HG03460 (cell line): ENCODE measurements around the gene ZNF585A.
"Not testable (repeated sequence)": the region's sequence is repeated elsewhere in the genome, so short reads cannot be mapped to it uniquely, and the experiment has no call there.

ENCODE experiments used
- ATAC-seq: cut with Tn5 transposase; IDR thresholded peaks from one replicate; pipeline ENCODE4 v1.9.1; 2021; ENCODE audit not compliant: unreplicated experiment

The ZNF585A gene

GRCh38 chr19:37172368-37173366 is at the start of gene ZNF585A:
ZNF585A (minus strand) TSS chr19:37172695; CDS start chr19:37169910, 2,785 bp downstream.
- peak; percentile 92 for ATAC-seq

GRCh38 chr19:37221136-37221535 is 48.6 kb upstream of the ZNF585A start:
- ATAC-seq: no peak

- ATAC-seq: no peak
Observed at GRCh38 chr19:37220383-37220782, 47.9 kb upstream of the ZNF585A start.

- no peak for ATAC-seq
Observed at GRCh38 chr19:37218592-37218935, 46.1 kb upstream of the ZNF585A start.

GRCh38 chr19:37217775-37218591 is 45.5 kb upstream of the ZNF585A start, which contains the start of gene ZNF383:
ZNF383 (plus strand) TSS chr19:37218214; CDS start chr19:37230454, 12,240 bp downstream.
- ATAC-seq: peak; percentile 87

- no peak for ATAC-seq
Observed at GRCh38 chr19:37217480-37217774, 44.9 kb upstream of the ZNF585A start.

GRCh38 chr19:37197768-37198167 is 25.3 kb upstream of the ZNF585A start:
- ATAC-seq: no peak

- not testable (repeated sequence) for ATAC-seq
Observed at GRCh38 chr19:37197115-37197514, 24.6 kb upstream of the ZNF585A start.

GRCh38 chr19:37195248-37195647 is 22.8 kb upstream of the ZNF585A start:
- ATAC-seq: not testable (repeated sequence)

- ATAC-seq: not testable (repeated sequence)
Observed at GRCh38 chr19:37186071-37186470, 13.6 kb upstream of the ZNF585A start.

- ATAC-seq: no peak
Observed at GRCh38 chr19:37165635-37166034, 6.9 kb downstream of the ZNF585A start.

GRCh38 chr19:37160153-37160552 is 12.3 kb downstream of the ZNF585A start:
- ATAC-seq: no peak

- ATAC-seq: no peak
Observed at GRCh38 chr19:37148214-37148613, 24.3 kb downstream of the ZNF585A start.

GRCh38 chr19:37136111-37136510 is 36.4 kb downstream of the ZNF585A start:
- no peak for ATAC-seq

- ATAC-seq: no peak
Observed at GRCh38 chr19:37128821-37129177, 43.7 kb downstream of the ZNF585A start.

GRCh38 chr19:37127999-37128820 is 44.3 kb downstream of the ZNF585A start:
- ATAC-seq: no peak

- ATAC-seq: not testable (repeated sequence)
Observed at GRCh38 chr19:37122093-37122492, 50.4 kb downstream of the ZNF585A start.

GRCh38 chr19:37114001-37114400 is 58.5 kb downstream of the ZNF585A start:
- no peak for ATAC-seq

GRCh38 chr19:37111753-37112152 is 60.7 kb downstream of the ZNF585A start:
- not testable (repeated sequence) for ATAC-seq

- ATAC-seq: not testable (repeated sequence)
Observed at GRCh38 chr19:37104135-37104534, 68.4 kb downstream of the ZNF585A start.

GRCh38 chr19:37098570-37098969 is 73.9 kb downstream of the ZNF585A start:
- no peak for ATAC-seq
